RKO (cell line): ENCODE measurements around the gene PLXND1.
A peak's percentile ranks its signal among the peaks of the same experiment; 100 is the strongest.
"Not testable (repeated sequence)": the region's sequence is repeated elsewhere in the genome, so short reads cannot be mapped to it uniquely, and the experiment has no call there.

Experiments
- DNase-seq: peaks from one replicate; pipeline ENCODE4 v3.0.0-alpha.2; 2016; ENCODE audit warnings: low spot score

PLXND1 gene

GRCh38 chr3:129526121-129526900 lies 80.2 kb downstream of the PLXND1 start:
- no peak for DNase-seq

GRCh38 chr3:129525341-129525968 lies 81.0 kb downstream of the PLXND1 start:
- peak; percentile 19 for DNase-seq

DNA sequence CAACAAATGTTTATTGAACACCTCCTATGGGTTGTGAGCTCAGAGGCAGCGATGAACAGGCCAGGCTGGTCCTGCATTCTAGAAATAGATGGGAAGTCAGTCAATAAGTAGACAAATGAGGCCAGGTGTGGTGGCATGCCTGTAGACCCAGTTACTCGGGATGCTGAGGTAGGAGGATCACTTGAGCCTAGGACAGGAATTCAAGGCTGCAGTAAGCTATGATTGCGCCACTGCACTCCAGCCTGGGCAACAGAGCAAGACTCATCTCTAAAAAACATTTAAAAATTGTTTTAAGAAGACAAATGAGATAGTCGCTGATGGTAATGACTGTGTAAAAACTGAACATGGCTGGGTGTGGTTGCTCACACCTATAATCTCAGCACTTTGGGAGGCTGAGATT lies 82.4 kb downstream of the PLXND1 start:
- no peak for DNase-seq

DNA sequence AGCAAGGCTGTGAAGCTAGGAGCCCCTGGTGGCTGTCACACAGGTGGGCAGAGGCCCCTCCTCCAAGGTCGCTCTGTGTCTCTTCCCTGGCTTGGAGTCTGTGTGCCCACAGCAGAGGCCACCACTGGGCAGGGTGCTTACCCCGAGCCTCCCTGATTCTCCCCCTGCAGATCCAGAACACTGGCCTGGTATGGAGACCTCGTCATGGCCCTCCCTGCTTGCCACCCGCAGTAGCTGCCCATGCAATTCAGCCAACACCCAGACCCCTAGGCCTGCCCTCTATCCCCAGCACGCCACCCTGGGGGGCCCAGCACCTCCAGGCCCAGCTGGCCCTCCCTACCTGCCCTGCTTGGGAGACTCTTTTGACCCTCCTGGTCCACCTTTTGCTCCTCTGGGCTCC lies 83.5 kb downstream of the PLXND1 start:
- DNase-seq, result no peak

GRCh38 chr3:129521611-129522010 lies 84.9 kb downstream of the PLXND1 start:
- no peak for DNase-seq

DNA sequence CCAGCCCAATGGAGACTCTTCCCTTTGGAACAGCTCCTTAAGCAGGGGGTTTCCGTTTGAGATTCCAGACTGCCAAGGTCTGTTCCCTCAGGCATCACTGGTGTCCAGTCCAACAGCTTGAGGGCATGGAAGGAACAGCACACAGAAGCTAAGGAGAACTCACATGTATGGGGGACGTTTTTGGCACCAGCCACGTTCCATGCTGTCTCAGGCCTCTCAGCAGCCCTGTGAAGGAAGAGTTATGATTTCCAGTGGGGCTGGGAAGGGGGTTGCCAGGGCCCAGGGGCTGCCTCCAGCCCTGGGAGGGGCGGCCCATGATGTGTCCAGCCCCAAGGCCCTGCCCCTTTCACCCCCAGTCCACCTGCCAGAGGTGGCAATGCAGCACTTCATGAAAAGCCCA lies 85.5 kb downstream of the PLXND1 start:
- no peak for DNase-seq

- DNase-seq, result no peak
Observed at GRCh38 chr3:129519896-129520715, 86.4 kb downstream of the PLXND1 start.

DNA sequence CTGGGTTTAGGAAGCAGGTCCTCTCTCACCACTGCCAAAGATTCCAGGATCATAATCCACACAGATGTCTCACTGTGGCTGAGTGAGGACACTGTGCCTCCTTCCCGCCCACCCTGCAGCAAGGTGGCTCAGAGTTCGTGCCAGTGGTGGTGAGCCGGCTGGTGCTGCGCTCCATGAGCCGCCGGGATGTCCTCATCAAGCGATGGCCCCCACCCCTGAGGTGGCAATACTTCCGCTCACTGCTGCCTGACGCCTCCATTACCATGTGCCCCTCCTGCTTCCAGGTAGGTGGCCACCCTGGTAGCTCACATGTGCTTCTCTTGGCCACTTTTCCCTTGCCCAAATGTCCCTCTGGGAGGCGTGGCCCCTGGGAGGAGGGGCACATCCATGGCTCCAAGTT lies 87.0 kb downstream of the PLXND1 start:
- DNase-seq, result no peak

DNA sequence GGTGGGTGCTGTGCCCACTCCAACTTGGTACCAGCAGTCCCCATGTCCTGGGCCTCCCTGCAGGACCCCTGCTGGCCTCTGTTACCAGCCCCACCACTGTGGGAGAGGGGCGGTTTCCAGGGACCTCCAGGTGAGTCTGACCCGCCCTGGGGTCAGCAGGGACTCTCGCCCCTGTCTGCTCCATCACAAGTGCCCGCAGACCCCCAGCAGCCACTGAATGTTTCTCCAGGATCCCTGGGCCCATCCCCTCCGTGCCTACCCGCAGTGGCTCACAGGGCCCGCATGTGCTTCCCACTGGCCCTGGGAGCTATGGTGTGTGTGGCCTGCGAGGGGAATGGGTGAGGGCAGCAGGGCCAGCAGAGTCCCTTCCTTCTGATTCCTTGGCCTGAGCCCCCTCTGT lies 87.9 kb downstream of the PLXND1 start:
- no peak for DNase-seq

DNA sequence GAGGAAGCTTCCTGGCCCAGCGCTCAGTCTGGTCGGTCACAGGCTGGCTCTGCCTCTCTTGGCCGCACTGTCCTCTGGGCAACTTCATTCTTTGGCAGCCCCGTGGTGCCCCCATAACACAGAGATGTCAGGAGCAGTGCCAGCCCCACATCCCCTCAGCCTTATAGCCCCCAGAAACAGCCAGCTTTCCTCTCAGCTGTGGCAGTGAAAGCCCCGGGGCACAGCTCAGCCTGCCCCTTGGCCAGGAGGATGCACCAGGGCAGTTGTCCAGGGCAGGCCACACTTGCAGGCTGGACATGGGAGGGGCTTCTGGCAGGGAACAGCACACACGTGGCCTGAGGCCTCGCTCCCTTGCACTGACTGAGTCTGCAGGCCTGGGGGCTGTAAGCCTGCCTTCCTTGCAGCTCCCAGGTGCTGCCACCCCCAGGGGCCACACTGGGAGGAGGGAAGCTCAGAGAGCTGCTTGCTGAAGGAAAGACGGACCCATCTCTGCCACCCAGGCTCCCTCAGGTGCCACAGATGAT lies 88.4 kb downstream of the PLXND1 start:
- no peak for DNase-seq

- DNase-seq, result no peak
Observed at GRCh38 chr3:129517516-129517915, 89.0 kb downstream of the PLXND1 start.

DNA sequence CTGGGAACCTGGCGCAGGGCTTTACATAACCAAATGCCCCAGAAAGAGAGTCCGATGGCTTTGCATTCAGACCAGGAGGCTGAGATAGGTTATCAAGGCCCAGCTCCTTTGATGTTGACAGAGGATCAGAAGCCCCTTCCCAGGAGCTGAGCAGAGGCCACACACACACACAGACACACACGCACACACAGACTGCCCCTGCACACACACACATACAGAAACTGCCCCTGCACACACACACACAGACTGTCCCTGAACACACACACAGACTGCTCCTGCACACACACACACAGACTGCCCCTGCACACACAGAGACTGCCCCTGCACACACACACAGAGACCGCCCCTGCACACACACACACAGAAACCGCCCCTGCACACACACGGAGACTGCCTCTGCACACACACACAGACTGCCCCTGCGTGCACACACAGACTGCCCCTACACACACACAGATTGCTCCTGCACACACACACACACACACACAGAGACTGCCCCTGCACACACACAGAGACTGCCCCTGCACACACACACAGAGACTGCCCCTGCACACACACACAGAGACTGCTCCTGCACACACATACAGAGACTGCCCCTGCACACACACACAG lies 90.5 kb downstream of the PLXND1 start:
- DNase-seq, result not testable (repeated sequence)

DNA sequence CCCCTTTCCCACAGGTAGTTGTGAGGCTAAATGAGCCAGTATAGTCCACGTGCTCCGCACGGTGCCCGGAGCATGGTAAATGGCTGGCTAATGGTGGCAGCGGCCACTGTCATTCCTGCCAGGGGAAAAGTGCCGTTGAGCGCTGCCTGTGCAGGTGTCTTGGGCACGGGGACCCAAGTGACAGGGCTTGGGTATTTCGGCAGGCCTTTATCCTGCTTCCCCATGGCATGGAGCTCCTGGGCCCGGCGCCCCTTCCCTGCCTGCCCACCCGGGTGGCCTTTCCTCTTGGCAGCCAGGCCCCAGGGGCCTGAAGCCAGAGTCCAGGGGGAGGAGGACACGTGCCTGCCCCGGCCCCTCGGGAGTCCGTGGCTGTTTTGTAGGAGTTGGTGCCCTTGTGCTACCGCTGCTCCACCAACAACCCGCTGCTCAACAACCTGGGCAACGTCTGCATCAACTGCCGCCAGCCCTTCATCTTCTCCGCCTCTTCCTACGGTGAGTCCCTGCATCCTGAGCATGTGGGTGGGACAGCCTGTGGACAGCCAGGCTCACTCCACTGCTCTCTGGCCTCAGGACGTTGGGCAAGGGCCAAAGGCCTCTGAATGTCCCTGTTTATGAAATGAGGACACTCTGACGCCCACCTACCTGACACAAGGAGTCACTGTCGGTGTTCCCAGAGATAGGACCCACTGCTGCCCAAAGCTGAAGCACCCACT lies 91.2 kb downstream of the PLXND1 start:
- DNase-seq, result not testable (repeated sequence)

GRCh38 chr3:129514563-129514962 lies 91.9 kb downstream of the PLXND1 start:
- no peak for DNase-seq

DNA sequence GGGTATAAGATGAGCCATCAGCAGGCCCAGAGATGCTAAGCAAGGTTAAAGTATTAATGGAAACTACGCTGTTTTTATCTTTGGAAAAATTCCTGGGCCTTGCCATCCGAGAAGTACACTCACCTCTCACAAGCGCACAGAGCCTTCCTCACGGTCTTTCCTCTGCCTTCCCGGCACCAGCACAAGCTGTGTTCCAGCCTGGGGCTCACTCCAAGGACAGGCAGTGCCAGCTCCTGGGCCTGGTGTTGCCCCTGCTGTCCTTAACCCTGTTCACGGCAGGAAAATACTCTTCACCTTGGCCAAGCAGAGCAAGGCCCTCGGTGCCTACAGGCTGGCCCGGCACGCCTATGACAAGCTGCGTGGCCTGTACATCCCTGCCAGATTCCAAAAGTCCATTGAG lies 92.4 kb downstream of the PLXND1 start:
- no peak for DNase-seq

- DNase-seq, result no peak
Observed at GRCh38 chr3:129513705-129514104, 92.8 kb downstream of the PLXND1 start.

DNA sequence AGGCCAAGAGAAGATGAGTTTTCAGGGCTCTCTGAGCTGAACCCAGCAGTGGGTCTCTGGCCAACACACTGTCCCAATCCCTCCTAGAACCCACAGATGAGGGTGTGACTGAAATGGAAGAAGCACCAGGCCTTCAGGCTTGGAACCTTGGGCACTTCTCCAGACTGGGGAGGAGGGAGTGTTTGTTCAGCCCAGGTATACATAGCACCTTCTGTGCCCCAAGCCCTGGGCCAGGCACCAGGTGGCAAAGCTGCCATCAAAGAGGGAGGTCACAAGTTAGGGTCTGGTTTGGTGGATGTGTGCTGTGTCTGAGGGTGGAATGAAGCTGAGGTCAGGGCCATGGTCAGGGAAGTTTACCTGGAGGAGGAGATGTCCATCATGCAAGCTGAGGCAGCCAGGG lies 93.9 kb downstream of the PLXND1 start:
- DNase-seq, result no peak

DNA sequence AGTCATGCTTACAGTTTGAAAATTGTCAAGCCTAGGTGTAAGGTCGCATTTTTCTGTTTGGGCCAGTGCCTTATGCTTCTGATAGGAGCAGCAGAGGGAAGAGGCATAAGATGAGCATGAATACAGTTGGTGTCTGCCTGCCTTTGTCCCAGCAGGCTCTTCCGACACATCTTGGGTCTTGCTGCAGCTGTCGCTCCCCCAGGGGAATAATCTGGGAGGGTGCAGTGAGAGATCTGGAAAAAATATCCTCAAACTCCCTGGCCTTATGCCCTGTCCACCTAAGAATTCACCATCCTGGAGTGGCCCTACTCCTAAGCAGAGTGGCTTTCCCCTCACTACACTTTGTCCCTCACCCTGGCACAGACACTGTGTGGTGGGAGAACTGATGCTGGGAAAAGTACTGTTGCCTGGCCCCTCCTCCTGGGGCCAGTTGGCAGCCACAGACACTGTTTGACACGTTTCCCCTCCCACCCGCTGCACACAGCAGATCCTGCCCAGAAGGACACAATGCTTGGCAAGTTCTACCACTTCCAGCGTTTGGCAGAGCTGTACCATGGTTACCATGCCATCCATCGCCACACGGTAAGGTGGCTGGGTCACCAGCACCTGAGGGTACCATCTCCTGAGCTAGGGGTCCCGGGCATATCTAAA lies 99.2 kb downstream of the PLXND1 start:
- no peak for DNase-seq

DNA sequence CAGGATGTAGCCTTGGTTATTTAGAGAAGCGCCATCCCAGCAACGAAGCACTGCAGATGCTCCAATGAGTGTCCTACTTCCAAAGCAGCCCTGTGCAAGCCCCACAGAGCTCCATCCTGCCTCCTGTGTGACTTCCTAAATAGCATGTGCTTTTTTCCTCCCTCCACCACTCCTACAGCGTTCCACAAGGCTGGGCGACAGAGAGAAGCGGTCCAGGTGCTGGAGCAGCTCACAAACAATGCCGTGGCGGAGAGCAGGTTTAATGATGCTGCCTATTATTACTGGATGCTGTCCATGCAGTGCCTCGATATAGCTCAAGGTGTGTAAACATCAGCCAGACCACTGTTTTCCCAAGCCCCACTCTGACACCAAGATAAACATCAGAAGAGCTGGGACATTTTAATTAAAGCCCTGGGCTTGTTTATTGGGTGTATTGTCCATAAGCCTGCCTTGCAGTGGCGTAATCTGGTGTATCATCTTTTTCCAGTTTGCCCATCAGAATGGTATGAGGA lies 100.2 kb downstream of the PLXND1 start:
- no peak for DNase-seq

DNA sequence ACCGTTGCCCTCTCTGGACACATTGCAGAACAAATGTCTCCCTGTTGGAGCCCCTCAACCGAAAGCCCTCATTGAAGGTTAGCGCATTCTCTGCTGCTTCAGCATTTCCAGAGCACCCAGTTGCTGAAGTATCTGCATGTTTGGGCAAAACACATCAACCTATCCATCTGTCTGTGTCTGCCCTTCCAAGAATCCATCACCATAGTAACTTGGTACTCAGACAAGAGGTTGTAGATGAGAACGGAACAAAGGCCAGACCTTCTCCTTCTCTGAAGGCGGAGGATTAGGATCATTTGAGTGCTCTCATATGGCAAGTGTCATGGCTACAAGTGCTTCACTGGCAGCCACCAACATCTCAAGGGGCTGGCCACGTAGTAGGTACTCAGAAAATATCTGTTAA lies 101.1 kb downstream of the PLXND1 start:
- no peak for DNase-seq
